Limb (tissue), 2 donors: ENCODE results near the gene MCC.
"Not testable (repeated sequence)": the region's sequence is repeated elsewhere in the genome, so short reads cannot be mapped to it uniquely, and the experiment has no call there.

ENCODE experiments used
- DNase-seq, 2 donors: peaks; one replicate each; pipeline ENCODE4 v3.0.0-alpha.2; 2016; ENCODE audit errors: extremely low spot score in 2 of 2

MCC gene

GRCh38 chr5:113491022-113491421, 2.8 kb upstream of the MCC start:
- no peak for DNase-seq

- DNase-seq: no peak
Measured at GRCh38 chr5:113490317-113490716, 2.1 kb upstream of the MCC start.

DNA sequence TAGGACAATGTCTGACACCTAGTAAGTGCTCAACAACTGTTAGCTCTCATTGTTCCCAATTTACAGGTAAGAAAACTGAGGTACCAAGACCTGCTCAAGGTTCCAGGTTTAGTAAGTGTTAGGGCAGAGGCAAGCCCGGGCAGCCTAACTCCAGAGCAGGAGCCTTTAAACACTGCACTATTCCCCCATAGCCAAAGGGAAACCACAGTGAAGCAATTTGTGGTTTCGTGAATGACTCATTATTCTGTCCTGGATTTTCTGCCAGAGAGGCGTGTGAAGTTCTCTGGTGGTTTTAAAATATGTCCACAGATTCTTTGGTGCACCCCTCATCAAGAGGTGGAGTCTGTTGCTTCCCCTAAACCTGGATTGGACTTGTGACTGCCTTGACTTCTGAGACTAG, 1.0 kb upstream of the MCC start:
- DNase-seq: no peak

DNA sequence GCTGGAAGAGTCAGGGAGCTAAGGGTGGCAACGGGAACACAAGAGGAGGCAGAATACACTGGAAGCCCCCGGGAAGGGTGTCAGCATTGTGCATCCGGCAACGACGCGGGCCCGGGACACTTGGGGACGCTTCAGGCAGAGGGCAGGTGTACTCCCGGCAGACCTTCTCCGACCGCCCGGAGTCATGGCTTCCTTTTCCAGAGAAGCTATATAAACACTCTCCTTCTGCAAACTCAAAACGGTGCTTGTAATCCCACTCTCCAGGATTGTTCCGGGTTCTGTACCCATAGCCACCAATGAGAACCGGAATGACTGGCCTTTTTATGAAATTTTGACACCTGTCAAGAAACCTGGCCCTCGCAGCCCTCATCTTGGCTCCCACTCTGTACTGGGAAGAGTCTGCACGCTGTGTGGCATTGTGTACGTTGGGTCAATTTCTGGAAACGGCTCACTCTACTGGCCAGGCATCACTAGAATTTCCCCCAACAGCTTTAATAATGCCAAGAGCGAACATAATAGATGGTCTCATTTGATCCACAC, 462 bp upstream of the MCC start:
- DNase-seq: no peak

- DNase-seq: no peak
Measured at GRCh38 chr5:113487416-113487780, 855 bp downstream of the MCC start.

DNA sequence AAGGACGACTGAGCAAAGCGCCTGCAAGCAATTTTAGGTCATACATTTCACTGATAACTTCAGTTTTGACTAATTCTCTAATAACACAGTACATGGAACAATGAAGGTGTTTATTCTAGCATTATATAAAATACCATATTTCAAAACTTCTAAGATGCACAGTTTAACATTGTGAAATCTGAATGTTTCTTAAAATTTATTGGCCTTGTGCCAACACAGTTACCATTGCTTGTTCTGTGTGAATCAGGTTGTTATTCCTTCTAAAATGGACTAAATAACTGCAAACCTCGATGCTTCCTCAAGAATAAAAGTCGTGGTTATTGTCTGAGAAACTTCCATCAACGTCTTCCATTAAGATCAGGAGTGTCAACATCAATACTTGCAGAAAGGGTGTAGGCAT, 8.0 kb downstream of the MCC start:
- no peak for DNase-seq

DNA sequence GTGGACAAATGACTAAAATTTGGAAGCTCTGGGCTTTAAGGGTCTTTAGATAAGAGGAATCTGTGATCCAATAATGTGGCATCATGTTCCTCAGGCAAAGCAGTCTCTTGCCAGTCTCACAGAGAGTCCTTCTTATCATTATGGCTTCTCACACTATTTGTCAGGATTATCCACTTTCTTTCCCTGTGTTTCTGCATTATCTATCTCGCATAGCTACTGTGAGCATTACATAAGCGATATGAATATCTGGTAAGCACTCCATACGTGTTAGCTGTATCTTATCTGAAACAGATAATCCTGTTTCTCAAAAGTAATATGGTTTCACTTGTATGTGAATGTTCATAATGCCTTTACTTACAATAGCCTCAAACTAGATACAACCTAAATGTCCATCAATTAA, 9.6 kb downstream of the MCC start:
- DNase-seq: no peak

- DNase-seq: no peak
Measured at GRCh38 chr5:113474100-113474728, 14.0 kb downstream of the MCC start.

DNA sequence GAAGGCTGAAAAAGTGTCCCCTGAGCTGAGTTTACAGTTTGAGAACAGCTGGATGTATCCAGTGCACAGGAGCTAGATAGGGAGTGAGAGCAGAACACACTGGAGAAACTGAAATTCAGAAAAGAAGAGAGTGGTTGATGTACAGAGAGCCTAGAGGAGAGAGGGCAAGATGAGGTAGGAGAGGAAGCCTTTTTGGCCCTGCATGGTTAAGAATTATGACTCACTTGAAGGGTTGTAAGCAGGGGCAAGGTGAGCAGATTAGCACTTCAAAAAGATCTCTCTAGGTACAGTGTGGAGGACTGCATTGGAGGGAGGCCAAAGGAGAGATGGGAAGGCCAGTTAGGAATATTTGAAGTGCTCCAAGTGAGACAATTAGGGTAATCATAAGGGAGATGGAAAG, 25.2 kb downstream of the MCC start:
- DNase-seq: no peak

GRCh38 chr5:113457106-113457505, 31.1 kb downstream of the MCC start:
- not testable (repeated sequence) for DNase-seq

DNA sequence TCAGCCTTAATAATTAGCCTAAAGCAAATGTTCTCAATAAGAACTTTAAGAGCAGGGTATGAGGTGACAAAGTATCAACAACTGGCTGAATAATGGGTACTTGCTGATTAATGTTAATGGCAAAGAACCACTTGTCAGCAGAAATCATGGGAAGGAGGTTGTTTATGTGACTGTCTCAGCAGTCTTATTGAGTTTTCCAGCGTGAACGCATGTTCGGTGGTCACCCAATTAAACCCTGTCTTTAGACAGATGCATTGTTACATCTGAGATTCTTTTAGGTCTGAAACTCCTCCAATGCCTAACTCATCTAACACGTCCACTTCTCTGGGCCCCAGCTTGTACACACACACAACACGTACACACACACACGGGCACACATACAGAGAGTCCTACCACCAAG, 35.3 kb downstream of the MCC start:
- DNase-seq: no peak

- no peak for DNase-seq
Measured at GRCh38 chr5:113451797-113452196, 36.5 kb downstream of the MCC start.

GRCh38 chr5:113450929-113451328, 37.3 kb downstream of the MCC start:
- no peak for DNase-seq

GRCh38 chr5:113450462-113450861, 37.8 kb downstream of the MCC start:
- DNase-seq: peak in 1 of 2 donors; percentile 48

DNA sequence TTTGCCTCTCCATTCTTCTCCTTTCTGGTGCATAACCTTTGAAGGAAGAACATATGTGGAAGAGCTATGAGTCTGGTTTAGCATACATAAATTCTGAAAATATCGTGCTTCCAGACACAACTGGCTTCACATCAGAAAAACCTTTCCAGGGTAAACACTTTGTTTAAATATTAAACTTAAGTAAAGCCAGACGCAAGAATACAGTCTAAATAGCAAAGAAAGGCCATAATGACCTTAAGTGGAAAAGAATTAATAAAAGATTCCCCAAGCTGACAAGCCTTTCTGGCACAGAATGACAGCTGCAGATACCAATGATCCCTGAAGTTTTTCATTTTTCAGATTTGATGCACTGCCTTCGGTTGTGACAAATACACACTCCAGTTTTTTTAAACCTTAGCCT, 40.0 kb downstream of the MCC start:
- no peak for DNase-seq

- DNase-seq: peak in 1 of 2 donors; percentile 28
Measured at GRCh38 chr5:113447498-113448050, 40.7 kb downstream of the MCC start.

DNA sequence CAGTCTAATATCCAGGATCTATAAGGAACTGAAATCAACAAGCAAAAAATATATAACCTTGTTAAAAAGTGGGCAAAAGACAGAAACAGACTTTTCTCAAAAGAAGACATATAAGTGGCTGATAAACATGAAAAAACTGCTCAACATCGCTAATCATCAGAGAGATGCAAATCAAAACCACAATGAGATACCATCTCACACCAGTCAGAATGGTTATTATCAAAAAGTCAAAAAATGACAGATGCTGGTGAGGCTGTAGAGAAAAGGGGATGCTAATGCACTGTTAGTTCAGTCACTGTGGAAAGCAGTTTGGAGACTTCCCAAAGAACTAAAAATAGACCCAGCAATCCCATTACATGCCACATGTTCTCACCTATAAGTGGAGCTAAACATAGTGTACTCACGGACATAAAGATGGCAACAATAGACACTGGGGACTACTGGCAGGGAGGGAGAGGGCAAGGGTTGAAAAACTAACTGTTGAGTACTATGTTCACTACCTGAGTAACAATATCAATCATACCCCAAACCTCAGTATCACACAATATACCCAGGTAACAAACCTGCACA, 41.8 kb downstream of the MCC start:
- no peak for DNase-seq

GRCh38 chr5:113437111-113437510, 51.1 kb downstream of the MCC start:
- no peak for DNase-seq

DNA sequence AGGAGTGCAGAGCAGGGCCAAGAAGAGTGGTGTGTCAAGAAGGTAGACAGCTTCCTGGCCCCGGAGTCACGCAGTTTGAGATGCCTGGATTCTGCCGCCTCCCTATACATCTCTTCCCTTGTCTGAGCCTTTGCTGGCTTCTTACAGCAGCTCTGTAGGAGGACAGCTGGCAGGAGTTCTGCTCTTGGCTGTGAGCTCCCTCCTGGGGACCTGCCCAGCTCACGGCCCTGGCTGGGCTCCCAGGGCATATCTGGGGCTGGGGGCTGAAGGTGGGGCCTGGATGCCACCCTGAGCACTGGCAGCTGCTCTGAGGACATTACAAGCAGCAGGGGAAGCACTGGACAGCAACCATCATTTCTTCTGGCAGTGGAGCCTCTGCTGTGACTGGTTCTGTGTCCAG, 52.7 kb downstream of the MCC start:
- DNase-seq: no peak

- DNase-seq: no peak
Measured at GRCh38 chr5:113434889-113435288, 53.4 kb downstream of the MCC start, which contains the start of gene TSSK1B. TSS of gene TSSK1B (minus strand) at chr5:113434989. CDS start at chr5:113434839, 150 bp downstream.

DNA sequence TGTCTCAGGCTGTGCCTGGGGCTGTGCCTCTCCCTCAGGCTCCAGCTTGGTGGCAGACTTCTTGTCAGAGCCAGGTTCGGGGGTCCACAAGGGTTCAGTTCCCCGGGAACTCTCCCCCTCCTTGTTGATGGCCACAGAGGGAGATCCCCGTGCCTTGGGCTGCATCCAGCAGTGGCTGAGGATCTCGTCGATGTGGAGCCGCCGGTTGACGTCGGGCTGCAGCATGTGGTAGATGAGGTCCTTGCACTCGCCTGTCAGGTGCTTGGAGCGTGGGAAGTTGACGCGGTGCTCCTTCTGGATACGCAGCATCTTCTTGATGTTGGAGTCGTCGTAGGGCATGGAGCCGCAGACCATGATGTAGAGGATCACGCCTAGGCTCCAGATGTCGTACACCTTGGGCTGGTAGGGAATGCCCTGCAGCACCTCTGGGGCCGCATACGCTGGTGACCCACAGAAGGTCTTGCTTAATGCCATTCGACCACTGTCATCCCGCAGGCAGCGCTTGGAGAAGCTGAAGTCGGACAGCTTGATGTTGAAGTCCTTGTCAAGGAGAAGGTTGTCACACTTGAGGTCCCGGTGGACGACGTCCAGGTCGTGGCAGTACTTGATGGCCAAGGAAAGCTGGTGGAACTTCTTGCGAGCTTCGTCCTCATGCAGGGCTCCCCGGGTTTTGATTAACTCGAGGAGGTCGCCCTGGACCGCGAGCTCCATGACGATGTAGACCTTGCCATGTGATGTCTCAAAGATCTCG, 54.2 kb downstream of the MCC start:
- no peak for DNase-seq

- no peak for DNase-seq
Measured at GRCh38 chr5:113433071-113433470, 55.2 kb downstream of the MCC start.
